Measurements from ENCODE around the gene CYTL1. TPM values are rescaled to one million over a fixed set of nuclear protein-coding genes. Genes with fewer than 3 reads are reported as not detected.

Gene CYTL1
- total and polyA plus RNA-seq, 2 donors (not counting 3 experiments of a cell fraction or from before 2014, with no cell fraction given): 4.0 to 36.8 TPM

DNA sequence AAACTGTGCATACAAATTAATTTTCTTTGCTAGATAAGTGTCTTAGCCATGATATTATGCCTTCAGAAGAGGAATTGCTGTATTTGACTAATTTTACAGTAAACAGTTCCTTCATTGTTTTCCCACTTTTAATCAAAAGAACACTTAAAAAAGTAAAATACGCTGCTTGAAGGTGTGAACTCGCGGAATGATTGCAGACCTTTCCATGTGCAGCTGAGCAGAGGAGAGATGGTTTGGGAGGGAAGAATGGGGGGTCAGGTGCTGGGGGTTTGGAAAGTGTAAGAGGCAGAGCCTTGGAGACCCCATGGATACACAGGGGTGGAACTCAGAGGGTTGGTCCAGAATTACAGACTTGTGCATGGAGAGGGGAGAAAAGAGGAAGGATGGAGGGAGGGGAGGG, 15.3 kb downstream of the CYTL1 start:
- Histone ChIP-seq H3K27me3 (ENCODE audit: control insufficient read depth in 2 of 2, insufficient read depth in 2 of 2, low read length in 2 of 2) (peaks cover 4 to 14% of the 10 kb centered on the region in 2 experiments), H3K4me3 (replicated peaks in 1 of 3; ENCODE audit: insufficient read depth in 1 of 3, low read depth in 1 of 3, low read length in 3 of 3) (no peak overlapping the region), H3K4me1 (ENCODE audit: control insufficient read depth, extremely low read depth, insufficient read depth, low read length) (no peaks in the 10 kb centered on the region), H2AFZ (ENCODE audit: low read depth, low read length) (no peak overlapping the region), H3K9me1 (replicated peaks; ENCODE audit: control insufficient read depth, extremely low read depth, insufficient read depth, low read length) (no peaks in the 10 kb centered on the region), H3K9ac (replicated peaks; ENCODE audit: extremely low read depth, insufficient read depth, low read length) (no peak overlapping the region), H3K9me3 (replicated peaks; ENCODE audit: control insufficient read depth, insufficient read depth, low read length) (no peaks in the 10 kb centered on the region), H3K27ac (ENCODE audit: insufficient read depth, low read depth, low read length) (no peak overlapping the region), H3K4me2 (ENCODE audit: insufficient read depth, low read length) (no peak overlapping the region), H3K79me2 (ENCODE audit: control insufficient read depth, insufficient read depth, low read length) (no peaks in the 10 kb centered on the region), H4K20me1 (replicated peaks; ENCODE audit: control insufficient read depth, extremely low read depth, insufficient read depth, low read length) (no peaks in the 10 kb centered on the region), H3K36me3 (ENCODE audit: control insufficient read depth in 2 of 2, extremely low read depth in 1 of 2, insufficient read depth in 2 of 2, low read length in 2 of 2) (no peaks in the 10 kb centered on the region)
- FAIRE-seq: no peak
- ChIA-PET CTCF (interaction anchor here (1.3 kb wide), 1 partner anchor 47 kb away, joined by 7 read pairs; the partner anchor contains the start of gene STK32B), POLR2A (no interaction called here)
- intact Hi-C loops (cut with micrococcal nuclease) (no loop called here), dilution Hi-C loops (cut with MboI; ENCODE audit: extremely low pct_ligation_motif_present, low sequenced_read_pairs) (no loop called here)
- no TSS peak for BruUV-seq (replicated peaks)
- DNase-seq (ENCODE audit: low read depth, low spot score): no peak
- TF ChIP-seq GATA2 (IDR thresholded peaks at IDR 0.05; ENCODE audit: insufficient read depth, insufficient read length, low read depth, low read length) (no peak), EZH2 (IDR thresholded peaks at IDR 0.05; ENCODE audit: borderline replicate concordance, low read depth, low read length, severe bottlenecking) (no peak), JUN (IDR thresholded peaks at IDR 0.05; ENCODE audit: borderline replicate concordance, insufficient read depth, insufficient read length, low read depth) (no peak), FOS (IDR thresholded peaks at IDR 0.05; ENCODE audit: borderline replicate concordance, insufficient read depth, low read length) (no peak), POLR2A (IDR thresholded peaks at IDR 0.05; ENCODE audit: low read depth, low read length) (no peak), MYC (IDR thresholded peaks at IDR 0.05; ENCODE audit: low read depth, low read length) (no peak), POLR2AphosphoS5 (IDR thresholded peaks at IDR 0.05; ENCODE audit: insufficient read depth, low read depth, low read length) (no peak)
- TF ChIP-seq, protein P1, sequence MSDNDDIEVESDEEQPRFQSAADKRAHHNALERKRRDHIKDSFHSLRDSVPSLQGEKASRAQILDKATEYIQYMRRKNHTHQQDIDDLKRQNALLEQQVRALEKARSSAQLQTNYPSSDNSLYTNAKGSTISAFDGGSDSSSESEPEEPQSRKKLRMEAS (IDR thresholded peaks at IDR 0.05; ENCODE audit: insufficient read depth, insufficient read length): no peak
- TF ChIP-seq, protein P2, sequence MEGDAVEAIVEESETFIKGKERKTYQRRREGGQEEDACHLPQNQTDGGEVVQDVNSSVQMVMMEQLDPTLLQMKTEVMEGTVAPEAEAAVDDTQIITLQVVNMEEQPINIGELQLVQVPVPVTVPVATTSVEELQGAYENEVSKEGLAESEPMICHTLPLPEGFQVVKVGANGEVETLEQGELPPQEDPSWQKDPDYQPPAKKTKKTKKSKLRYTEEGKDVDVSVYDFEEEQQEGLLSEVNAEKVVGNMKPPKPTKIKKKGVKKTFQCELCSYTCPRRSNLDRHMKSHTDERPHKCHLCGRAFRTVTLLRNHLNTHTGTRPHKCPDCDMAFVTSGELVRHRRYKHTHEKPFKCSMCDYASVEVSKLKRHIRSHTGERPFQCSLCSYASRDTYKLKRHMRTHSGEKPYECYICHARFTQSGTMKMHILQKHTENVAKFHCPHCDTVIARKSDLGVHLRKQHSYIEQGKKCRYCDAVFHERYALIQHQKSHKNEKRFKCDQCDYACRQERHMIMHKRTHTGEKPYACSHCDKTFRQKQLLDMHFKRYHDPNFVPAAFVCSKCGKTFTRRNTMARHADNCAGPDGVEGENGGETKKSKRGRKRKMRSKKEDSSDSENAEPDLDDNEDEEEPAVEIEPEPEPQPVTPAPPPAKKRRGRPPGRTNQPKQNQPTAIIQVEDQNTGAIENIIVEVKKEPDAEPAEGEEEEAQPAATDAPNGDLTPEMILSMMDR (IDR thresholded peaks at IDR 0.05; ENCODE audit: extremely low read depth in 1 of 2, insufficient read depth in 1 of 2, low read depth in 1 of 2, low read length in 2 of 2): no peak
